Suprapubic skin (tissue), 3 donors: ENCODE measurements around the gene CMKLR1.

ENCODE experiments used
- POLR2AphosphoS5 ChIP-seq, 3 donors: sonication (generic); formaldehyde crosslinking; IDR thresholded peaks; one replicate each; pipeline ENCODE4 v1.6.1; 2017; ENCODE audit warnings: antibody characterized with exemption in 3 of 3
- TF ChIP-seq, protein P1 (sequence below), 2 donors: fragments of 200-600 bp in 1 of 2; fragments of 450-650 bp in 1 of 2; sonication (generic) in 1 of 2; IDR thresholded peaks; one replicate each; pipeline ENCODE4 v1.5.1; 2016 to 2019; ENCODE audit warnings: antibody characterized with exemption in 2 of 2, mild to moderate bottlenecking in 1 of 2, moderate library complexity in 1 of 2

- TF ChIP-seq, protein P1, sequence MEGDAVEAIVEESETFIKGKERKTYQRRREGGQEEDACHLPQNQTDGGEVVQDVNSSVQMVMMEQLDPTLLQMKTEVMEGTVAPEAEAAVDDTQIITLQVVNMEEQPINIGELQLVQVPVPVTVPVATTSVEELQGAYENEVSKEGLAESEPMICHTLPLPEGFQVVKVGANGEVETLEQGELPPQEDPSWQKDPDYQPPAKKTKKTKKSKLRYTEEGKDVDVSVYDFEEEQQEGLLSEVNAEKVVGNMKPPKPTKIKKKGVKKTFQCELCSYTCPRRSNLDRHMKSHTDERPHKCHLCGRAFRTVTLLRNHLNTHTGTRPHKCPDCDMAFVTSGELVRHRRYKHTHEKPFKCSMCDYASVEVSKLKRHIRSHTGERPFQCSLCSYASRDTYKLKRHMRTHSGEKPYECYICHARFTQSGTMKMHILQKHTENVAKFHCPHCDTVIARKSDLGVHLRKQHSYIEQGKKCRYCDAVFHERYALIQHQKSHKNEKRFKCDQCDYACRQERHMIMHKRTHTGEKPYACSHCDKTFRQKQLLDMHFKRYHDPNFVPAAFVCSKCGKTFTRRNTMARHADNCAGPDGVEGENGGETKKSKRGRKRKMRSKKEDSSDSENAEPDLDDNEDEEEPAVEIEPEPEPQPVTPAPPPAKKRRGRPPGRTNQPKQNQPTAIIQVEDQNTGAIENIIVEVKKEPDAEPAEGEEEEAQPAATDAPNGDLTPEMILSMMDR (IDR thresholded peaks at IDR 0.05): no peak
- TF ChIP-seq POLR2AphosphoS5 (IDR thresholded peaks at IDR 0.05): no peak
Observed at GRCh38 chr12:108299980-108300696, 39.0 kb downstream of the CMKLR1 start.
